AG09309 (cell line): ENCODE results near the gene MTCH1.

Experiments
- DNase-seq: peaks from one replicate; pipeline ENCODE4 v3.0.0-alpha.2; 2010; ENCODE audit warnings: low read depth
- H3K4me3 ChIP-seq: 2 replicates; pipeline ENCODE4 v1.5.1; 2011; ENCODE audit warnings: mild to moderate bottlenecking, low read depth, low read length, moderate library complexity; ENCODE audit not compliant: control insufficient read depth
- TF ChIP-seq, protein P1 (sequence below): IDR thresholded peaks from 2 replicates; pipeline ENCODE4 v1.5.1; 2011; ENCODE audit warnings: mild to moderate bottlenecking, low read depth, low read length, inconsistent platforms; ENCODE audit not compliant: insufficient read depth, control insufficient read depth; ENCODE audit errors: missing control alignments

MTCH1 gene

DNA sequence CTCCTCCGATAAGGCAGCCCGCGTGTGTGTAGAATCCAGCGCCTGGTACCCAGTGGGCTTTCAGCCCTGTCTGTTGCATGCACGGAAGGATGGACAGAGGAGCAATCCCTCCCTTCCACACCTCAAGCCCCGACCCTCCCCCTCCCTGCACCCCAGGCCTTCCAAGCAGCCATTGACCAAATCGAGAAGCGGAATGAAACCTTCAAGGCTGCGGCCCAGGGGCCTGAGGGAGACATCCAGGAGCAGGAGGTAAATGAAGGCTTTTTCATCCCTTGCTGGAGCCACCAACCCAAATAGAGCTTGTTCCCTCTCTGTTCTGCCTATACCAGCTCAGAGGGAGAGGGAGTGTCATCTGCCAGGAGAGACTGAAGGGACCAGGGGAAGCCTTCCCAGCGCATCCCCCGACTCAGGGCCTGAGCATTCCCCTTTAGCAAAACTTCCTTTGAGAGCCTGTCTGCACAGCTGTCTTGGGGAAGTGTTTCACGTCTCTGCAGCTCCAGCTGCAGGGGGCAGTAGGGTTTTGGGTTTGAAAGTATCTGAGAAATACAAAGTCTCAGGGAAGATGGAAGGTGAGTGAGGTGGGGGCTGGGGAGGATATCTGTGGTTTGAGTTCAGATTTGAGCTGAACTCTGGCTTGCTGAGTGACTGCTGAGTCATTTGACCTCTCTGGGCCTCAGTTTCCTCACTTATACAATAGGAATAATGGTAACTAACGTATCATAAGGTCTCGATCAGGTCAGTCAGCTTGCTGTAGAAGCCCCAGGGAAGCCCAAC lies 35.5 kb upstream of the MTCH1 start:
- DNase-seq, result no peak
- TF ChIP-seq, protein P1, sequence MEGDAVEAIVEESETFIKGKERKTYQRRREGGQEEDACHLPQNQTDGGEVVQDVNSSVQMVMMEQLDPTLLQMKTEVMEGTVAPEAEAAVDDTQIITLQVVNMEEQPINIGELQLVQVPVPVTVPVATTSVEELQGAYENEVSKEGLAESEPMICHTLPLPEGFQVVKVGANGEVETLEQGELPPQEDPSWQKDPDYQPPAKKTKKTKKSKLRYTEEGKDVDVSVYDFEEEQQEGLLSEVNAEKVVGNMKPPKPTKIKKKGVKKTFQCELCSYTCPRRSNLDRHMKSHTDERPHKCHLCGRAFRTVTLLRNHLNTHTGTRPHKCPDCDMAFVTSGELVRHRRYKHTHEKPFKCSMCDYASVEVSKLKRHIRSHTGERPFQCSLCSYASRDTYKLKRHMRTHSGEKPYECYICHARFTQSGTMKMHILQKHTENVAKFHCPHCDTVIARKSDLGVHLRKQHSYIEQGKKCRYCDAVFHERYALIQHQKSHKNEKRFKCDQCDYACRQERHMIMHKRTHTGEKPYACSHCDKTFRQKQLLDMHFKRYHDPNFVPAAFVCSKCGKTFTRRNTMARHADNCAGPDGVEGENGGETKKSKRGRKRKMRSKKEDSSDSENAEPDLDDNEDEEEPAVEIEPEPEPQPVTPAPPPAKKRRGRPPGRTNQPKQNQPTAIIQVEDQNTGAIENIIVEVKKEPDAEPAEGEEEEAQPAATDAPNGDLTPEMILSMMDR, result peak; percentile 63
- no peak overlapping the region for H3K4me3 ChIP-seq

DNA sequence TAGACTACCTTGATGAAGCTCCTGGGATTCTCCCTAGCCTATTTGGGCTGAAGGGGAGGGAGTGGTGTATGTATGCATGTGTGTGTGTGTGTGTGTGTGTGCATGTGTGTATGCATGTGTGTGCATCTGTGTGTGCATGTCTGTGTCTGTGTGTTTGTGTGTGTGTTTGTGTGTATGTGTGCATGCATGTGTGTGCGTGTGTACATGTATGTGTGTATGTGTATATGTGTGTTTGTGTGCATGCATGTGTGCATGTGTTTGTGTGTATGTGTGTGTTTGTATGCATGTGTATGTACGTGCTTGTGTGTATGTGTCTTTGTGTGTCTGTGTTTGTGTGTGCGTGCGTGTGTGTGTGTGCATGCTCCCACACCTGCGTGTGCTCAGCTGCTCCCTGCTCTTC lies 34.8 kb upstream of the MTCH1 start:
- no peak for DNase-seq
- no peak overlapping the region for H3K4me3 ChIP-seq
- TF ChIP-seq, protein P1, result no peak

DNA sequence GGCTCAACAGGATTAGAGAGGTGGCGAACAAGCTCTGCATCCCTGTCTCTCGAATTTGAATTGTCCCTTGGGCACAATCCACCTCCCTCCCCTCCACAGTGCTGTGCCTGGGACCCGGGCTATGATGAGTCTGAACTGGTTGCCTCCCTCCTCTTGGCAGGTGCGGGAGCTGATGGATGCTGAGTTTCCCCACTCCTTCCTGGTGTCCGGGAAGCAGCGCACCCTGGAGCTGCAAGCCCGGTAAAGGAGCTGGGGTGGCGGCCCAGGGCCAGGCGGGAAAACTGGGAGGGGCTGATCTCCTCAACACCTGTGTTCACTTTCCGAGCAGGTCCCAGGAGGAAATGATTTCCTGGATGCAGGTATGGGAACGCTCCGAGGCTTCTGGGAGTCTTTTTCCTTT lies 34.4 kb upstream of the MTCH1 start:
- DNase-seq, result no peak
- no peak overlapping the region for H3K4me3 ChIP-seq
- TF ChIP-seq, protein P1, result no peak

DNA sequence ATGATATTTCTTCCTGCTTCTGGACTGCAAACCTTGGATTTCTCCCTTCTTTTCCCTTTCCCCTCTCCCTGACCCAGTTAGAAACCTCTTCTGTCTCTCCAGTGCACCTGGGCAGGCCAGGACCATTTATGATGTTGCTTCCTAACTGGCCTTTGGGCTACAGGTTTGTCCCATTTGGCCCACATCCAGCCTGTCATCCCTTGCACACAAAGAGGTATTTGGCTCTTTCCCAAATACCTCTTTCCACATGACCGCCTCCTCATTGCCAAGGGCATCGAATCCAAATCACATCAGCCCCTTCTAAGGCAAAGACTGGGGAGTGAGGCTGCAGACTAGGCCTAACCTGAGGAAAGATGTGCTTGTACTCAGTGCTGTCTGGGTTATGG lies 33.1 kb upstream of the MTCH1 start:
- no peak for DNase-seq
- H3K4me3 ChIP-seq, result no peak overlapping the region
- TF ChIP-seq, protein P1, result no peak

DNA sequence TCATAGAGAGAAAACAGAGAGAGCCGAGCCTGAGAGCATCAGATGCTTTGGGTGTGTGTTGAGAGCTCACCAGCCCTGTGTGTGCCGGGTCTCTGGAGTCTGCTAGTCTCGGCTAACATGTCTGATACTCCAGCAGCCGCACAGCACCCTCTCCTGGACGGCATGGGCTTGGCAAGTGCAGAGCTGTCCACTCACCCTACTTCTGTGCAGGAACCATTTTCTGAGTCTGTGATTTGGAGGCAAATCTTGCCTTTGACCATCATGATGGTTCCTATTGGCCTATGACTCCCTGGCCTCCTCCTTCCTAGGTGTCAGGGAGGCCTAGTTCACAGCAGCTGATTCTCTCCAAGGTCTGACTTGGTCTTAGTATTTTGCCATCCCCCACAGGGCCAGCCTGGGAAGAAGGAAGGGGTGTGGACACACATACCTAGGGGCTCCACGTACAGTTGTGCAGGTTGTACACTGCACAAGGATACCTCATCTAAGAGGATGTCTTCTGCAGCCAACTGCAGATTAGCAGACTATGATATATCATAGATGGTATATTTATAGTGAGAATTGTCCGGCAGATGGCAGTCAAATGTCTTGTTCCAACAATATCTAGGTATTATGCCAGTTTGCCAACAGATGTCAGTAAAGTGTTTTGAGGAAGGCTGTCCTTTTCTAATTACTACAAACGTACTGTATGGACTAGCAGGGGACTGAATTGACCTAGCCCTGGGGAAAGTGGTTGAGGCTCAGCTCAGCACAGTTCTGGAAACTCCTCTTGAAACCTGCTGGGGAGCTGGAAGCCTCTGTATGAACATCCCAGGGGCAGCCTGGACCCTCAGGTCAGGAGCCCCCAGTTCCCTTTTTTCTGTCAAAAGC lies 32.4 kb upstream of the MTCH1 start:
- DNase-seq, result peak; percentile 63

DNA sequence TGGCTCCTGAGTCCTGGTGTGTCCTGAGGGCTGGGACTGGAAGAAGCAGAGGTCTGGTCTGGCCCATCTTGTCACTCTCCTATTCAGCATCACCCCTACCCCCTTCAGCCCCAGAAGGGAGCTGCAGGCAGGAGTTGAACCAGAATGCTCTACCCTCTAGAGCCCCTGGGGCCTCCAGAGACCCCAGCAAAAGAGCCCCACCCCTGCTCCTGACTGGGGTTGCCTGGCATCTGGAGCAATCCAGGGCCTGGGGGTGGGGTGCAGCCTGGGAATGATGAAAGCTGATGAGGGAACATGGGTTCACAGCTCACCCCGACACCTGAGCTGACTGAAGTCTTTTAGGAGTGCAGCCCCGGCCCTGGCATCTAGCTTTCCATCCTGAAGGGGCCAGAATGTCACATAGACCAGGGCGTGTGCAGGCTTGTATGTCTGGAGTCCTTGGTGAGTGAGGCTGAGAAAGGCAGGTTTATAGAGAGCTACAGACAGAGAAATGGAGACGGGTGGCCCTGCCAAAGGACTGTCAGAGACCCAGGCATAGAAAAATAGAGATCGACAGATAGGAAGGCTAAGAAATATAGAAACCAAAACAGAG lies 31.7 kb upstream of the MTCH1 start:
- no peak overlapping the region for H3K4me3 ChIP-seq
- TF ChIP-seq, protein P1, result no peak
- DNase-seq, result no peak

More for the DNA sequence above, 32.4 kb upstream of the MTCH1 start:
- TF ChIP-seq, protein P1, result peak; percentile 95
- no peak overlapping the region for H3K4me3 ChIP-seq
